Hepatocyte (in vitro differentiated cells): Measurements from ENCODE around the gene SMIM20. TPM values are rescaled to one million over a fixed set of nuclear protein-coding genes. Genes with fewer than 3 reads are reported as not detected.

Experiments
- DNase-seq: peaks from one replicate; pipeline ENCODE4 v3.0.0-alpha.2; 2016; ENCODE audit warnings: low spot score
- H2AFZ ChIP-seq: fragments of 200-600 bp; sonication (generic); 2 replicates; pipeline ENCODE4 v1.6.0; 2016; ENCODE audit warnings: antibody characterized with exemption, mild to moderate bottlenecking
- H3K27ac ChIP-seq: fragments of 200-600 bp; sonication (generic); 2 replicates; pipeline ENCODE4 v1.5.1; 2016; ENCODE audit warnings: mild to moderate bottlenecking
- H3K27me3 ChIP-seq: fragments of 200-600 bp; sonication (generic); 2 replicates; pipeline ENCODE4 v1.6.1; 2016
- H3K36me3 ChIP-seq: fragments of 200-600 bp; sonication (generic); replicated peaks from 2 replicates; pipeline ENCODE4 v1.5.1; 2016; ENCODE audit warnings: low read depth; ENCODE audit not compliant: insufficient read depth
- H3K4me1 ChIP-seq: fragments of 200-600 bp; sonication (generic); 2 replicates; pipeline ENCODE4 v1.5.1; 2016; ENCODE audit warnings: mild to moderate bottlenecking, moderate library complexity; ENCODE audit not compliant: insufficient read depth
- H3K4me2 ChIP-seq: fragments of 200-600 bp; sonication (generic); 2 replicates; pipeline ENCODE4 v1.6.0; 2016
- H3K4me3 ChIP-seq: fragments of 200-600 bp; sonication (generic); 2 replicates; pipeline ENCODE4 v1.5.1; 2016; ENCODE audit warnings: mild to moderate bottlenecking
- H3K79me2 ChIP-seq: fragments of 200-600 bp; sonication (generic); 2 replicates; pipeline ENCODE4 v1.6.0; 2017; ENCODE audit warnings: mild to moderate bottlenecking
- H3K9me2 ChIP-seq: fragments of 200-600 bp; sonication (generic); replicated peaks from 2 replicates; pipeline ENCODE4 v1.6.0; 2017; ENCODE audit warnings: mild to moderate bottlenecking; ENCODE audit not compliant: insufficient read depth
- H3K9me3 ChIP-seq: fragments of 200-600 bp; sonication (generic); 2 replicates; pipeline ENCODE4 v1.5.1; 2016; ENCODE audit warnings: low read depth, mild to moderate bottlenecking
- H4K20me1 ChIP-seq: fragments of 200-600 bp; sonication (generic); 2 replicates; pipeline ENCODE4 v1.6.0; 2016; ENCODE audit warnings: mild to moderate bottlenecking; ENCODE audit not compliant: insufficient read depth, poor library complexity, severe bottlenecking
- EZH2 ChIP-seq: fragments of 200-600 bp; sonication (generic); IDR thresholded peaks from 2 replicates; pipeline ENCODE4 v1.6.1; 2016; ENCODE audit warnings: antibody characterized with exemption, mild to moderate bottlenecking, borderline replicate concordance
- EZH2phosphoT487 ChIP-seq: fragments of 200-600 bp; sonication (generic); IDR thresholded peaks from one replicate; pipeline ENCODE4 v1.6.1; 2018; ENCODE audit warnings: antibody characterized with exemption, mild to moderate bottlenecking, low read depth, moderate library complexity; ENCODE audit not compliant: unreplicated experiment, severe bottlenecking
- WGBS: methylation state at CpG from one replicate; pipeline ENCODE4 v1.1.6; 2016; ENCODE audit warnings: low lambda C conversion rate; ENCODE audit errors: missing lambda C conversion rate; 5-methylcytosine and 5-hydroxymethylcytosine counted together
- polyA plus RNA-seq: library from polyadenylated mRNA; unstranded; fragments of >200 nt; fragmentation: Nextera tagmentation; extraction: Ambion mirVana; gene quantifications from 2 replicates; pipeline ENCODE4 v1.2.1, GENCODE V29; 2016
- total RNA-seq: library from RNA; depleted of rRNA; stranded (reverse); fragments of >200 nt; gene quantifications from 2 replicates; pipeline ENCODE4 v1.2.3, GENCODE V29; 2014
- TF ChIP-seq, protein P1 (sequence below): fragments of 200-600 bp; sonication (generic); IDR thresholded peaks from 2 replicates; pipeline ENCODE4 v1.5.1; 2016; ENCODE audit warnings: antibody characterized with exemption, mild to moderate bottlenecking; ENCODE audit not compliant: poor library complexity

Gene SMIM20
- total and polyA plus RNA-seq, 2 experiments from 2014 or later = 54.5 to 55.8 TPM

- Histone ChIP-seq H3K27ac (peak overlapping the region; percentile 38), H3K4me3 (no peak overlapping the region), H3K9me3 (no peaks in the 10 kb centered on the region), H3K36me3 (no peaks in the 10 kb centered on the region), H3K9me2 (no peaks in the 10 kb centered on the region), H3K27me3 (no peaks in the 10 kb centered on the region), H3K4me1 (peaks cover 19% of the 10 kb centered on the region), H2AFZ (no peak overlapping the region), H4K20me1 (no peaks in the 10 kb centered on the region), H3K79me2 (no peaks in the 10 kb centered on the region), H3K4me2 (peak overlapping the region; percentile 58)
- 58% methylated on average over 6 of the region's 6 CpGs for WGBS
- TF ChIP-seq EZH2 = no peak
- TF ChIP-seq, protein P1, sequence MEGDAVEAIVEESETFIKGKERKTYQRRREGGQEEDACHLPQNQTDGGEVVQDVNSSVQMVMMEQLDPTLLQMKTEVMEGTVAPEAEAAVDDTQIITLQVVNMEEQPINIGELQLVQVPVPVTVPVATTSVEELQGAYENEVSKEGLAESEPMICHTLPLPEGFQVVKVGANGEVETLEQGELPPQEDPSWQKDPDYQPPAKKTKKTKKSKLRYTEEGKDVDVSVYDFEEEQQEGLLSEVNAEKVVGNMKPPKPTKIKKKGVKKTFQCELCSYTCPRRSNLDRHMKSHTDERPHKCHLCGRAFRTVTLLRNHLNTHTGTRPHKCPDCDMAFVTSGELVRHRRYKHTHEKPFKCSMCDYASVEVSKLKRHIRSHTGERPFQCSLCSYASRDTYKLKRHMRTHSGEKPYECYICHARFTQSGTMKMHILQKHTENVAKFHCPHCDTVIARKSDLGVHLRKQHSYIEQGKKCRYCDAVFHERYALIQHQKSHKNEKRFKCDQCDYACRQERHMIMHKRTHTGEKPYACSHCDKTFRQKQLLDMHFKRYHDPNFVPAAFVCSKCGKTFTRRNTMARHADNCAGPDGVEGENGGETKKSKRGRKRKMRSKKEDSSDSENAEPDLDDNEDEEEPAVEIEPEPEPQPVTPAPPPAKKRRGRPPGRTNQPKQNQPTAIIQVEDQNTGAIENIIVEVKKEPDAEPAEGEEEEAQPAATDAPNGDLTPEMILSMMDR = no peak
- no peak for DNase-seq
Measured at GRCh38 chr4:25938366-25938765, 24.3 kb downstream of the SMIM20 start.

DNA sequence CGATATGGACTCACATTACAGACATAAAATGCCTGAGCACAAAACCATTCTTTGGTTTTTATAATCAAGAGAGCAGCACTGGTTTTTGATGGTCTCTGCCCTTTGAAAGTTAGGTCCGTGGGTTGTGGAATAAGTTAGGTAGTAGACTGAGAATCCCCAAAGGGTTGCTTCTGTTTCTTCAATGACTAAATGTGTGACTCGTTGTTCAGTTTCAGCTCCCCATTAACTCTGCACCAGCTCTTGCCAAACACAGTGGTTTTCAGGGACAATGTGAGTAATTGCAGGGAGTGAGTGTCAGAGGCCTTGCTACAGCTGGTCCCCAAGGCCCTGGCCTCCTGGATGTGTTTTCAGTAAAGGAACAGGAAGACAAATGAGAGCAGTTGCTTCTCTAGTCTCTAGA, 24.8 kb downstream of the SMIM20 start:
- 76% methylated on average over 3 of the region's 3 CpGs for WGBS
- H3K79me2 ChIP-seq = no peaks in the 10 kb centered on the region
- H3K27me3 ChIP-seq = no peaks in the 10 kb centered on the region
- H3K4me3 ChIP-seq = no peak overlapping the region
- DNase-seq = no peak
- peaks cover 19% of the 10 kb centered on the region for H3K4me1 ChIP-seq
- H2AFZ ChIP-seq = no peak overlapping the region
- TF ChIP-seq, protein P1 = no peak
- TF ChIP-seq EZH2phosphoT487 (no peak), EZH2 (no peak)
- H3K9me2 ChIP-seq = no peaks in the 10 kb centered on the region
- no peaks in the 10 kb centered on the region for H3K9me3 ChIP-seq
- H4K20me1 ChIP-seq = no peaks in the 10 kb centered on the region
- H3K27ac ChIP-seq = peak overlapping the region; percentile 38
- H3K4me2 ChIP-seq = no peak overlapping the region
- H3K36me3 ChIP-seq = no peaks in the 10 kb centered on the region

DNA sequence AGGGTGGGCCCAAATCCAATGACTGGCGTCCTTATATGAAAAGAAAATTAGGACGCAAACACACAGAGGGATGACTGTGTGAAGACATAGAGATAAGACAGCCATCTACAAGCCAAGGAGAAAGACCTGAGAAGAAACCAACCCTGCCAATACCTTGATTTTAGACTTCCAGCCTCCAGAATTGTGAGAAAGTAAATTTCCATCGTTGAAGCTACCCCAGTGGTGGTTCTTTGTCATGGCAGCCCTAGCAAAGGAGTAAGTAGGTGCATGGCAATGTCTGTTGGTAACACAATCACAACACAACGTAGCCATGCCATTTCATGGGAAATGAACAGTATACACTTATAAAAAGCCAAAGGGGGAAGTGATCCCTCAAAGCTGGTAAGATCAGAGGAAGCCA, 25.3 kb downstream of the SMIM20 start:
- Histone ChIP-seq H3K79me2 (no peaks in the 10 kb centered on the region), H3K4me2 (no peak overlapping the region), H4K20me1 (no peaks in the 10 kb centered on the region), H3K36me3 (no peaks in the 10 kb centered on the region), H3K4me1 (peaks cover 19% of the 10 kb centered on the region), H3K4me3 (no peak overlapping the region), H3K27me3 (no peaks in the 10 kb centered on the region), H3K9me3 (no peaks in the 10 kb centered on the region), H3K27ac (peak overlapping the region; percentile 38), H2AFZ (no peak overlapping the region), H3K9me2 (no peaks in the 10 kb centered on the region)
- no peak for DNase-seq
- WGBS = 94% methylated on average over 4 of the region's 4 CpGs
- TF ChIP-seq EZH2 (no peak), EZH2phosphoT487 (no peak)
- TF ChIP-seq, protein P1 = no peak
